HCT116 (cell line): ENCODE measurements around the gene EXOSC7. TPM values are rescaled to one million over a fixed set of nuclear protein-coding genes. Genes with fewer than 3 reads are reported as not detected.

Experiments used
- ATAC-seq: fragments of 200-7000 bp; cut with Tn5 transposase; 2 replicates; pipeline ENCODE4 v1.9.1; 2020; ENCODE audit warnings: mild to moderate bottlenecking, moderate library complexity
- BruUV-seq: library from RNA; stranded (reverse); fragments of 400-500 nt; replicated peaks from 2 replicates; lab custom pipeline; 2021; lab: Mats Ljungman, UMichigan
- CTCF ChIA-PET: fragments of 300-600 bp; sonication (Branson Sonifier 250); formaldehyde crosslinking; loops from one replicate; lab custom pipeline; 2021; ENCODE audit warnings: antibody characterized with exemption; lab: Charles Lee
- POLR2A ChIA-PET: fragments of 300-600, 350-600 bp; sonication (Branson Sonifier 250); formaldehyde crosslinking; loops from one replicate; lab custom pipeline; 2021; ENCODE audit warnings: antibody characterized with exemption; lab: Charles Lee
- RAD21 ChIA-PET, 2 experiments: fragments of 300-600 bp; sonication (Branson Sonifier 250); formaldehyde crosslinking; loops; one replicate each; lab custom pipeline; 2023; ENCODE audit warnings: low total read pairs in 2 of 2; ENCODE audit not compliant: uncharacterized antibody in 2 of 2, unreplicated experiment in 2 of 2, low non-redundant PET in 1 of 2; lab: Charles Lee
- DNase-seq: peaks from one replicate; pipeline ENCODE4 v3.0.0-alpha.2; 2010; ENCODE audit warnings: low read depth, low spot score
- H2AFZ ChIP-seq: fragments of 200-600 bp; shearing (Covaris generic), sonication (generic); 2 replicates; pipeline ENCODE4 v1.6.1; 2017; ENCODE audit warnings: low read depth, mixed run types, mixed read lengths, antibody characterized with exemption, low read length; ENCODE audit not compliant: poor library complexity, severe bottlenecking
- H3K27ac ChIP-seq: 2 replicates; pipeline ENCODE4 v1.5.1; 2012; ENCODE audit warnings: low read depth, low read length
- H3K27me3 ChIP-seq: fragments of 200-600 bp; sonication (generic); 2 replicates; pipeline ENCODE4 v1.6.1; 2016; ENCODE audit warnings: mixed run types, low read length, mixed read lengths; ENCODE audit not compliant: insufficient read depth
- H3K36me3 ChIP-seq, 2 experiments: fragments of 200-500 bp in 1 of 2; fragments of 200-600 bp in 1 of 2; sonication (Bioruptor generic) in 1 of 2; sonication (generic) in 1 of 2; 2 replicates each; pipeline versions ENCODE4 v1.5.1 to v1.6.1; 2014 to 2016; ENCODE audit warnings: low read length in 2 of 2, inconsistent platforms in 1 of 2, mixed read lengths in 1 of 2, mixed run types in 1 of 2; ENCODE audit not compliant: insufficient read depth in 2 of 2, control insufficient read depth in 1 of 2
- H3K4me1 ChIP-seq, 2 experiments: fragments of 200-600 bp in 1 of 2; sonication (generic) in 1 of 2; 2 replicates each; pipeline versions ENCODE4 v1.5.1 to v1.6.1; 2012 to 2017; ENCODE audit warnings: low read length in 2 of 2, inconsistent platforms in 1 of 2, mild to moderate bottlenecking in 1 of 2, mixed read lengths in 1 of 2, mixed run types in 1 of 2, moderate library complexity in 1 of 2; ENCODE audit not compliant: insufficient read depth in 2 of 2, control insufficient read depth in 1 of 2
- H3K4me2 ChIP-seq: fragments of 200-600 bp; sonication (generic); 2 replicates; pipeline ENCODE4 v1.6.1; 2017; ENCODE audit warnings: mixed run types, low read length, mixed read lengths
- H3K4me3 ChIP-seq, 2 experiments: fragments of 200-600 bp in 1 of 2; sonication (generic) in 1 of 2; replicated peaks in 1 of 2; 2 replicates each; pipeline ENCODE4 v1.5.1; 2011 to 2016; ENCODE audit warnings: low read length in 2 of 2, control low read depth in 1 of 2, low read depth in 1 of 2, mild to moderate bottlenecking in 1 of 2, mixed read lengths in 1 of 2, mixed run types in 1 of 2
- H3K79me2 ChIP-seq: fragments of 200-600 bp; sonication (generic); 2 replicates; pipeline ENCODE4 v1.6.1; 2017; ENCODE audit warnings: mild to moderate bottlenecking, mixed run types, low read length, moderate library complexity, mixed read lengths; ENCODE audit not compliant: insufficient read depth
- H3K9ac ChIP-seq: fragments of 200-600 bp; sonication (generic); 2 replicates; pipeline ENCODE4 v1.6.1; 2016; ENCODE audit warnings: low read length, mixed read lengths
- H3K9me2 ChIP-seq: fragments of 200-600 bp; sonication (generic), shearing (Covaris generic); 2 replicates; pipeline ENCODE4 v1.6.1; 2017; ENCODE audit warnings: mixed run types, mild to moderate bottlenecking, moderate library complexity; ENCODE audit not compliant: insufficient read depth
- H3K9me3 ChIP-seq, 2 experiments: fragments of 200-500 bp in 1 of 2; fragments of 200-600 bp in 1 of 2; sonication (Bioruptor generic) in 1 of 2; sonication (generic) in 1 of 2; 2 replicates each; pipeline ENCODE4 v1.6.1; 2014 to 2017; ENCODE audit warnings: low read length in 2 of 2, mixed read lengths in 2 of 2, inconsistent platforms in 1 of 2, low read depth in 1 of 2, mild to moderate bottlenecking in 1 of 2, mixed run types in 1 of 2, moderate library complexity in 1 of 2; ENCODE audit not compliant: control insufficient read depth in 1 of 2, insufficient read depth in 1 of 2
- H4K20me1 ChIP-seq: fragments of 200-600 bp; sonication (generic), shearing (Covaris generic); 2 replicates; pipeline ENCODE4 v1.6.1; 2017; ENCODE audit warnings: mixed run types, mild to moderate bottlenecking, moderate library complexity; ENCODE audit not compliant: insufficient read depth
- CBX3 ChIP-seq: IDR thresholded peaks from 2 replicates; pipeline ENCODE4 v1.6.1; 2012; ENCODE audit warnings: low read depth
- CEBPB ChIP-seq: IDR thresholded peaks from 2 replicates; pipeline ENCODE4 v1.6.1; 2012; ENCODE audit warnings: low read depth
- EGR1 ChIP-seq: IDR thresholded peaks from 2 replicates; pipeline ENCODE4 v1.6.1; 2012; ENCODE audit warnings: low read depth
- ELF1 ChIP-seq: IDR thresholded peaks from 2 replicates; pipeline ENCODE4 v1.6.1; 2012; ENCODE audit warnings: low read depth, borderline replicate concordance
- EZH2 ChIP-seq: fragments of 200-600 bp; sonication (generic); IDR thresholded peaks from 2 replicates; pipeline ENCODE4 v1.6.1; 2017; ENCODE audit warnings: antibody characterized with exemption, mixed run types
- JUND ChIP-seq: IDR thresholded peaks from 2 replicates; pipeline ENCODE4 v1.6.1; 2012
- POLR2A ChIP-seq: IDR thresholded peaks from 2 replicates; pipeline ENCODE4 v1.7.0; 2011; ENCODE audit warnings: borderline replicate concordance; ENCODE audit not compliant: insufficient read depth, insufficient read length; ENCODE audit errors: extremely low read depth
- RAD21 ChIP-seq: IDR thresholded peaks from 2 replicates; pipeline ENCODE4 v1.6.1; 2012; ENCODE audit warnings: low read depth, mild to moderate bottlenecking
- SRF ChIP-seq: IDR thresholded peaks from 2 replicates; pipeline ENCODE4 v1.6.1; 2012; ENCODE audit warnings: low read depth
- TCF7L2 ChIP-seq: IDR thresholded peaks from 2 replicates; pipeline ENCODE4 v1.7.0; 2011; ENCODE audit warnings: borderline replicate concordance, inconsistent platforms; ENCODE audit not compliant: insufficient read depth, insufficient read length; ENCODE audit errors: extremely low read depth
- YY1 ChIP-seq: IDR thresholded peaks from 2 replicates; pipeline ENCODE4 v1.6.1; 2011; ENCODE audit warnings: low read length, low read depth, moderate library complexity, mild to moderate bottlenecking; ENCODE audit not compliant: insufficient replicate concordance; ENCODE audit errors: extremely low read depth
- ZFX ChIP-seq: fragments of 450-650 bp; IDR thresholded peaks from 2 replicates; pipeline ENCODE4 v1.6.1; 2017
- ZNF274 ChIP-seq: fragments of 200-500 bp; sonication (Bioruptor generic); IDR thresholded peaks from 2 replicates; pipeline ENCODE4 v1.6.1; 2014; ENCODE audit warnings: mild to moderate bottlenecking, low read depth, low read length, inconsistent platforms
- intact Hi-C: fragments of 100-400 bp; cut with micrococcal nuclease; formaldehyde crosslinking; loops from 2 replicates; pipeline ENCODE4 v1.10.0; 2022
- total RNA-seq: library from RNA; stranded (reverse); gene quantifications from one replicate; pipeline ENCODE4 v1.2.1, GENCODE V29; 2021; ENCODE audit not compliant: unreplicated experiment
- TF ChIP-seq, protein P1 (sequence below), 3 experiments: fragments of 200-600 bp in 1 of 3; sonication (generic) in 1 of 3; IDR thresholded peaks in 2 of 3; conservative IDR thresholded peaks in 1 of 3; 2 replicates each; pipeline ENCODE4 v1.5.1; 2012 to 2017; ENCODE audit warnings: low read depth in 2 of 3, low read length in 2 of 3, antibody characterized with exemption in 1 of 3, borderline replicate concordance in 1 of 3, control low read depth in 1 of 3, mild to moderate bottlenecking in 1 of 3, mixed read lengths in 1 of 3, mixed run types in 1 of 3, moderate library complexity in 1 of 3; ENCODE audit not compliant: insufficient read depth in 1 of 3
- TF ChIP-seq, protein P2 (sequence below): IDR thresholded peaks from 2 replicates; pipeline ENCODE4 v1.6.1; 2012
- TF ChIP-seq, protein P3 (sequence below): IDR thresholded peaks from 2 replicates; pipeline ENCODE4 v1.6.1; 2012; ENCODE audit warnings: low read depth

The EXOSC7 gene
- total RNA-seq, 1 experiment from 2014 or later = 72.6 TPM

DNA sequence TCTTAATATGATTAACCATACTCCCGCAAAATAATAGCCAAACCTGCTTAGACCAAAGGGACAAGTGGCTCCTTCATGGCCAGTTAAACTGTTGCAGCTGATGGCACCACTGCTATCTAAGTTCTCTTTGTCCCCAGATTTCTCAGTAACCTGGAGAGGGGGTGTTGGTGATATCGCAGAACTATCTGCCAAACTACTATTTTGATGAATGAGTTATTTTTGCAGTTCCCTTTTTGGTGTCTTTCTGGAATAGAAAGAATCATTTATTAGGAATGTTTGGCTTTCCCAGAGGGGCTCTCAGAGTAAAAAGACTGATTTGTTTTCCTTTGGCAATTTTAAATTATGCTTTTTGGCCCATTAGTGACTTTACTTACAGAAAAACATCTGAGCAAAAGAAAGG lies 83.1 kb downstream of the EXOSC7 start:
- H3K4me3 ChIP-seq = no peak overlapping the region
- intact Hi-C loops = no loop called here
- no peaks in the 10 kb centered on the region for H3K9me2 ChIP-seq
- no peak overlapping the region for H2AFZ ChIP-seq
- no peaks in the 10 kb centered on the region for H3K9me3 ChIP-seq
- no TSS peak for BruUV-seq
- ChIA-PET POLR2A (no interaction called here), RAD21 (no interaction called here), CTCF (no interaction called here)
- TF ChIP-seq, protein P1, sequence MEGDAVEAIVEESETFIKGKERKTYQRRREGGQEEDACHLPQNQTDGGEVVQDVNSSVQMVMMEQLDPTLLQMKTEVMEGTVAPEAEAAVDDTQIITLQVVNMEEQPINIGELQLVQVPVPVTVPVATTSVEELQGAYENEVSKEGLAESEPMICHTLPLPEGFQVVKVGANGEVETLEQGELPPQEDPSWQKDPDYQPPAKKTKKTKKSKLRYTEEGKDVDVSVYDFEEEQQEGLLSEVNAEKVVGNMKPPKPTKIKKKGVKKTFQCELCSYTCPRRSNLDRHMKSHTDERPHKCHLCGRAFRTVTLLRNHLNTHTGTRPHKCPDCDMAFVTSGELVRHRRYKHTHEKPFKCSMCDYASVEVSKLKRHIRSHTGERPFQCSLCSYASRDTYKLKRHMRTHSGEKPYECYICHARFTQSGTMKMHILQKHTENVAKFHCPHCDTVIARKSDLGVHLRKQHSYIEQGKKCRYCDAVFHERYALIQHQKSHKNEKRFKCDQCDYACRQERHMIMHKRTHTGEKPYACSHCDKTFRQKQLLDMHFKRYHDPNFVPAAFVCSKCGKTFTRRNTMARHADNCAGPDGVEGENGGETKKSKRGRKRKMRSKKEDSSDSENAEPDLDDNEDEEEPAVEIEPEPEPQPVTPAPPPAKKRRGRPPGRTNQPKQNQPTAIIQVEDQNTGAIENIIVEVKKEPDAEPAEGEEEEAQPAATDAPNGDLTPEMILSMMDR (IDR thresholded peaks at IDR 0.05 in 2 of 3, conservative IDR thresholded peaks at IDR 0.05 in 1 of 3; ENCODE audit: borderline replicate concordance in 1 of 3, insufficient read depth in 1 of 3, low read depth in 2 of 3, low read length in 2 of 3) = no peak
- TF ChIP-seq CBX3 (no peak), RAD21 (no peak), SRF (no peak), POLR2A (no peak), ZFX (no peak), TCF7L2 (no peak), EGR1 (no peak), CEBPB (no peak), ELF1 (no peak), JUND (no peak), ZNF274 (no peak), EZH2 (no peak), YY1 (no peak)
- TF ChIP-seq, protein P2, sequence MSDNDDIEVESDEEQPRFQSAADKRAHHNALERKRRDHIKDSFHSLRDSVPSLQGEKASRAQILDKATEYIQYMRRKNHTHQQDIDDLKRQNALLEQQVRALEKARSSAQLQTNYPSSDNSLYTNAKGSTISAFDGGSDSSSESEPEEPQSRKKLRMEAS = no peak
- TF ChIP-seq, protein P3, sequence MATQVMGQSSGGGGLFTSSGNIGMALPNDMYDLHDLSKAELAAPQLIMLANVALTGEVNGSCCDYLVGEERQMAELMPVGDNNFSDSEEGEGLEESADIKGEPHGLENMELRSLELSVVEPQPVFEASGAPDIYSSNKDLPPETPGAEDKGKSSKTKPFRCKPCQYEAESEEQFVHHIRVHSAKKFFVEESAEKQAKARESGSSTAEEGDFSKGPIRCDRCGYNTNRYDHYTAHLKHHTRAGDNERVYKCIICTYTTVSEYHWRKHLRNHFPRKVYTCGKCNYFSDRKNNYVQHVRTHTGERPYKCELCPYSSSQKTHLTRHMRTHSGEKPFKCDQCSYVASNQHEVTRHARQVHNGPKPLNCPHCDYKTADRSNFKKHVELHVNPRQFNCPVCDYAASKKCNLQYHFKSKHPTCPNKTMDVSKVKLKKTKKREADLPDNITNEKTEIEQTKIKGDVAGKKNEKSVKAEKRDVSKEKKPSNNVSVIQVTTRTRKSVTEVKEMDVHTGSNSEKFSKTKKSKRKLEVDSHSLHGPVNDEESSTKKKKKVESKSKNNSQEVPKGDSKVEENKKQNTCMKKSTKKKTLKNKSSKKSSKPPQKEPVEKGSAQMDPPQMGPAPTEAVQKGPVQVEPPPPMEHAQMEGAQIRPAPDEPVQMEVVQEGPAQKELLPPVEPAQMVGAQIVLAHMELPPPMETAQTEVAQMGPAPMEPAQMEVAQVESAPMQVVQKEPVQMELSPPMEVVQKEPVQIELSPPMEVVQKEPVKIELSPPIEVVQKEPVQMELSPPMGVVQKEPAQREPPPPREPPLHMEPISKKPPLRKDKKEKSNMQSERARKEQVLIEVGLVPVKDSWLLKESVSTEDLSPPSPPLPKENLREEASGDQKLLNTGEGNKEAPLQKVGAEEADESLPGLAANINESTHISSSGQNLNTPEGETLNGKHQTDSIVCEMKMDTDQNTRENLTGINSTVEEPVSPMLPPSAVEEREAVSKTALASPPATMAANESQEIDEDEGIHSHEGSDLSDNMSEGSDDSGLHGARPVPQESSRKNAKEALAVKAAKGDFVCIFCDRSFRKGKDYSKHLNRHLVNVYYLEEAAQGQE = no peak
- peaks cover 30 to 46% of the 10 kb centered on the region in 2 experiments; a peak in 3 of 4 replicates for H3K4me1 ChIP-seq
- no peak for ATAC-seq
- no peak overlapping the region for H3K9ac ChIP-seq
- DNase-seq = no peak
- no peaks in the 10 kb centered on the region for H3K79me2 ChIP-seq
- H3K27ac ChIP-seq = no peak overlapping the region
- no peak overlapping the region for H3K4me2 ChIP-seq
- H4K20me1 ChIP-seq = no peaks in the 10 kb centered on the region
- no peaks in the 10 kb centered on the region for H3K36me3 ChIP-seq
- no peaks in the 10 kb centered on the region for H3K27me3 ChIP-seq
